Measurements from ENCODE around the gene TMEM269.

The TMEM269 gene

DNA sequence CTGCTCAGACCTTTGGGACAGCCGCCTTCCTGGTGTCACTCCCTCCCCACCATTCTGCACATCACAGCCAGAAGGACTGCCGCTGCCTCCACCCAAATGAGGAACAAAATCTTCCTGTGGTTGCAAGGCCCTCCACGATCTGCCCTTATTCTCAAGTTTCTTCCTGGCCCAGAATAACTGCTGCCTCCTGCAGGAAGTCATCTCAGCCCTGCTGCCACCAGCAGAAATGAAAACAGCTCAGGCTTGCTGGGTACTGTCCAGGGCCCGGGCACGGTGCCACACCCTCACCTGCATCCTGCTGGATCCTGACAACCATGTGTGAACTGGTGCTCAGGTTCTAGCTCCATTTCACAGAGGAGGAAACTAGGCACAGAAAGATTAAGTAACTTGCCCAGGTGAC, 47.5 kb upstream of the TMEM269 start:
- DNase-seq, result no peak
- Histone ChIP-seq H3K4me3 (ENCODE audit: low read depth, low read length) (no peak overlapping the region), H3K36me3 (no peaks in the 10 kb centered on the region), H3K9me3 (ENCODE audit: severe bottlenecking) (no peaks in the 10 kb centered on the region), H3K27me3 (ENCODE audit: insufficient read depth, low read depth, severe bottlenecking) (no peaks in the 10 kb centered on the region), H3K27ac (no peak overlapping the region)
- TF ChIP-seq, protein P1, sequence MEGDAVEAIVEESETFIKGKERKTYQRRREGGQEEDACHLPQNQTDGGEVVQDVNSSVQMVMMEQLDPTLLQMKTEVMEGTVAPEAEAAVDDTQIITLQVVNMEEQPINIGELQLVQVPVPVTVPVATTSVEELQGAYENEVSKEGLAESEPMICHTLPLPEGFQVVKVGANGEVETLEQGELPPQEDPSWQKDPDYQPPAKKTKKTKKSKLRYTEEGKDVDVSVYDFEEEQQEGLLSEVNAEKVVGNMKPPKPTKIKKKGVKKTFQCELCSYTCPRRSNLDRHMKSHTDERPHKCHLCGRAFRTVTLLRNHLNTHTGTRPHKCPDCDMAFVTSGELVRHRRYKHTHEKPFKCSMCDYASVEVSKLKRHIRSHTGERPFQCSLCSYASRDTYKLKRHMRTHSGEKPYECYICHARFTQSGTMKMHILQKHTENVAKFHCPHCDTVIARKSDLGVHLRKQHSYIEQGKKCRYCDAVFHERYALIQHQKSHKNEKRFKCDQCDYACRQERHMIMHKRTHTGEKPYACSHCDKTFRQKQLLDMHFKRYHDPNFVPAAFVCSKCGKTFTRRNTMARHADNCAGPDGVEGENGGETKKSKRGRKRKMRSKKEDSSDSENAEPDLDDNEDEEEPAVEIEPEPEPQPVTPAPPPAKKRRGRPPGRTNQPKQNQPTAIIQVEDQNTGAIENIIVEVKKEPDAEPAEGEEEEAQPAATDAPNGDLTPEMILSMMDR (IDR thresholded peaks at IDR 0.05; ENCODE audit: low read depth, low read length), result no peak

- no peak for DNase-seq
- TF ChIP-seq, protein P1 (IDR thresholded peaks at IDR 0.05; ENCODE audit: low read depth, low read length), result no peak
These were observed 46.7 kb upstream of the TMEM269 start for GRCh38 chr1:42737986-42738677.

GRCh38 chr1:42738678-42739226, 46.0 kb upstream of the TMEM269 start:
- no peaks in the 10 kb centered on the region for H3K27me3 ChIP-seq (ENCODE audit: insufficient read depth, low read depth, severe bottlenecking)
- no peaks in the 10 kb centered on the region for H3K9me3 ChIP-seq (ENCODE audit: severe bottlenecking)
- H3K4me3 ChIP-seq (ENCODE audit: low read depth, low read length), result no peak overlapping the region
- TF ChIP-seq, protein P1 (IDR thresholded peaks at IDR 0.05; ENCODE audit: low read depth, low read length), result no peak
- no peak overlapping the region for H3K27ac ChIP-seq
- no peak for DNase-seq
- no peaks in the 10 kb centered on the region for H3K36me3 ChIP-seq

More at GRCh38 chr1:42737986-42738677, 46.7 kb upstream of the TMEM269 start:
- Histone ChIP-seq H3K27ac (no peak overlapping the region), H3K4me3 (ENCODE audit: low read depth, low read length) (no peak overlapping the region), H3K9me3 (ENCODE audit: severe bottlenecking) (no peaks in the 10 kb centered on the region), H3K27me3 (ENCODE audit: insufficient read depth, low read depth, severe bottlenecking) (no peaks in the 10 kb centered on the region), H3K36me3 (no peaks in the 10 kb centered on the region)

DNA sequence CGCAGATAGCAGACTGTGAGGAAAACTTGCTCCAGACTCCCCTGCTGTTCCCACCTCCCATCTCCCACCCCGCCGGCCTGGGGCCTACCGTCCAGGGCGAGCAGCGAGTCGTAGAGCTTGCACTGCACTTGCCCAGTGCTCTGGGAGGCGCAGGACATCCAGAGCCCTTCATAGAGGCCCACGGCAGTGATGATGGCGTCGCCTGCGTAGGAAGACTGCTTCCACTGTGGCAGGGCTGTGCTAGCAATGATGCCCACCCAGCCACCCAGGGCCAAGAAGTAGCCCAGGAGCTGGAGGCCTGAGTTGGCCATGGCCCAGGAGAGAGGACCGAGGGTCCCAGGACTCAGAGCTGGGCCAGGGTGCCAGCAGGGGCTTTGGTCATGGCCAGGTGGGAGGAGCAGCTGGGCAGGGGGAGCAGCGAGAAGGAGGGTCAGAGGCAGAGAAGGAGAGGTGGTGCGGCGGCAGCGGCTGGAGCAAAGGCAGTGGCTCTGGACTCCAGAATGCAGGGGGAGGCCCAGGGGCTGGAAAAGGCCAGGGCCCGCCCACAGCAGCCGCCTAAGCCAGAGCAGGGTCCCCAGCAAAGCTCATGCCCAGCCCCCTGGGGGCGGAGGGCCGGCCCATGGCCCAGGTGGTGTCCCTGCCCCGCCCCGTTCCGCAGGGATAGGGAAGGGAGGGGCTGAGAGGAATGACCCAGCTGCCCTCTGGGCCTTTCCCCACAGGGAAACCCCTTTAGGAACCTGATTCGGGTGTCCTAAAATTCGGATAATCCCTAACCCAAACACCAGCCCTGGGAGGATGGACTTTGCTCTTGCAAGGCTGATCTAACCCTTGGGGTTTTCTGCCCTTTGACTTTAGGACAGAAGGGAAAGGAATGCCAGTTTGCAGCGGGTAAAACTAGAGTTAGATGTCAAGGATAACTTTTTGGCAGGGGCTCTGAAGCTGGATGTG, 44.8 kb upstream of the TMEM269 start, which contains the start of gene CLDN19:
Gene CLDN19 (minus strand): TSS at position 484 of the 948 bp plus-strand sequence. CDS start 173 bp downstream, at position 311.
- peak within 1 kb of the TSS; percentile 43 for H3K4me3 ChIP-seq (ENCODE audit: low read depth, low read length)
- TF ChIP-seq, protein P1 (IDR thresholded peaks at IDR 0.05; ENCODE audit: low read depth, low read length), result no peak
- H3K9me3 ChIP-seq (ENCODE audit: severe bottlenecking), result no peaks in the 10 kb centered on the region
- no peaks in the 10 kb centered on the region for H3K36me3 ChIP-seq
- DNase-seq, result peak; percentile 92
- H3K27me3 ChIP-seq (ENCODE audit: insufficient read depth, low read depth, severe bottlenecking), result no peaks in the 10 kb centered on the region
- peak within 1 kb of the TSS; percentile 89 for H3K27ac ChIP-seq

GRCh38 chr1:42740851-42741580, 43.8 kb upstream of the TMEM269 start:
- Histone ChIP-seq H3K9me3 (ENCODE audit: severe bottlenecking) (no peaks in the 10 kb centered on the region), H3K27ac (peak overlapping the region; percentile 89), H3K27me3 (ENCODE audit: insufficient read depth, low read depth, severe bottlenecking) (no peaks in the 10 kb centered on the region), H3K36me3 (peaks cover under 1% of the 10 kb centered on the region; the same call in 1 of the 2 replicates), H3K4me3 (ENCODE audit: low read depth, low read length) (peak overlapping the region; percentile 43)
- DNase-seq, result peak; percentile 88
- TF ChIP-seq, protein P1 (IDR thresholded peaks at IDR 0.05; ENCODE audit: low read depth, low read length), result no peak

All from WERI-Rb-1 (cell line).